Stimulated activated CD8-positive, alpha-beta memory T cell treated with anti-CD3 and anti-CD28 coated beads, Interleukin-12 subunit alpha, Interleukin-12 subunit beta, amount 100 ng/mL, for 24 hours (primary cell): Measurements from ENCODE around the gene RPP21.

Source experiments
- DNase-seq: peaks from one replicate; pipeline ENCODE4 v3.0.0-alpha.2; 2020; ENCODE audit errors: extremely low read depth

The RPP21 gene

GRCh38 chr6:30344868-30345671, at the start of gene RPP21:
RPP21 (plus strand) TSS chr6:30345156; CDS start chr6:30345172, 16 bp downstream.
- peak; percentile 75 for DNase-seq

GRCh38 chr6:30295837-30296236, 49.1 kb upstream of the RPP21 start:
- no peak for DNase-seq

GRCh38 chr6:30304002-30304401, 41.0 kb upstream of the RPP21 start:
- no peak for DNase-seq

- DNase-seq, result no peak
Measured at GRCh38 chr6:30311101-30311500, 33.9 kb upstream of the RPP21 start.

- no peak for DNase-seq
Measured at GRCh38 chr6:30311671-30312070, 33.3 kb upstream of the RPP21 start.

- no peak for DNase-seq
Measured at GRCh38 chr6:30312266-30312665, 32.7 kb upstream of the RPP21 start.

GRCh38 chr6:30312676-30313321, 32.2 kb upstream of the RPP21 start:
- DNase-seq, result no peak

GRCh38 chr6:30315156-30315555, 29.8 kb upstream of the RPP21 start:
- DNase-seq, result no peak

GRCh38 chr6:30317913-30318589, 26.9 kb upstream of the RPP21 start:
- no peak for DNase-seq

- DNase-seq, result no peak
Measured at GRCh38 chr6:30319146-30319835, 25.7 kb upstream of the RPP21 start.

- DNase-seq, result no peak
Measured at GRCh38 chr6:30321692-30322388, 23.1 kb upstream of the RPP21 start.

- no peak for DNase-seq
Measured at GRCh38 chr6:30322527-30323501, 22.1 kb upstream of the RPP21 start.

GRCh38 chr6:30323806-30324205, 21.1 kb upstream of the RPP21 start:
- DNase-seq, result no peak

GRCh38 chr6:30325150-30325872, 19.6 kb upstream of the RPP21 start:
- DNase-seq, result peak; percentile 80

- DNase-seq, result peak; percentile 49
Measured at GRCh38 chr6:30325873-30326525, 19.0 kb upstream of the RPP21 start.

- peak; percentile 75 for DNase-seq
Measured at GRCh38 chr6:30326526-30327231, 18.3 kb upstream of the RPP21 start, which contains the start of gene TRIM39. TRIM39 (plus strand) TSS chr6:30326927; CDS start chr6:30329318, 2,391 bp downstream.

GRCh38 chr6:30327232-30327746, 17.7 kb upstream of the RPP21 start:
- DNase-seq, result no peak

GRCh38 chr6:30328397-30328796, 16.6 kb upstream of the RPP21 start:
- no peak for DNase-seq
